IPS-20b (cell line): ENCODE results near the gene TAF1L.
"Not testable (repeated sequence)": the region's sequence is repeated elsewhere in the genome, so short reads cannot be mapped to it uniquely, and the experiment has no call there.

ENCODE experiments used
- H3K27ac ChIP-seq: one replicate; pipeline ENCODE4 v1.5.1; 2013; ENCODE audit warnings: low read length
- H3K27me3 ChIP-seq: 2 replicates; pipeline ENCODE4 v1.6.1; 2013; ENCODE audit warnings: mild to moderate bottlenecking, low read length, inconsistent platforms; ENCODE audit not compliant: insufficient read depth
- H3K36me3 ChIP-seq: 2 replicates; pipeline ENCODE4 v1.6.1; 2013; ENCODE audit warnings: low read depth, mild to moderate bottlenecking, inconsistent platforms, low read length, moderate library complexity; ENCODE audit not compliant: insufficient read depth
- H3K4me1 ChIP-seq: 2 replicates; pipeline ENCODE4 v1.6.1; 2013; ENCODE audit warnings: mild to moderate bottlenecking, control low read depth, inconsistent platforms, low read length, moderate library complexity; ENCODE audit not compliant: insufficient read depth
- H3K4me3 ChIP-seq: 2 replicates; pipeline ENCODE4 v1.5.1; 2013; ENCODE audit warnings: mild to moderate bottlenecking, low read length, inconsistent platforms
- H3K9ac ChIP-seq: 2 replicates; pipeline ENCODE4 v1.6.1; 2013; ENCODE audit warnings: low read depth, mild to moderate bottlenecking, inconsistent platforms, low read length, moderate library complexity
- H3K9me3 ChIP-seq: 2 replicates; pipeline ENCODE4 v1.6.1; 2013; ENCODE audit warnings: mild to moderate bottlenecking, low read depth, low read length, inconsistent platforms; ENCODE audit not compliant: insufficient read depth

The TAF1L gene, protein sequence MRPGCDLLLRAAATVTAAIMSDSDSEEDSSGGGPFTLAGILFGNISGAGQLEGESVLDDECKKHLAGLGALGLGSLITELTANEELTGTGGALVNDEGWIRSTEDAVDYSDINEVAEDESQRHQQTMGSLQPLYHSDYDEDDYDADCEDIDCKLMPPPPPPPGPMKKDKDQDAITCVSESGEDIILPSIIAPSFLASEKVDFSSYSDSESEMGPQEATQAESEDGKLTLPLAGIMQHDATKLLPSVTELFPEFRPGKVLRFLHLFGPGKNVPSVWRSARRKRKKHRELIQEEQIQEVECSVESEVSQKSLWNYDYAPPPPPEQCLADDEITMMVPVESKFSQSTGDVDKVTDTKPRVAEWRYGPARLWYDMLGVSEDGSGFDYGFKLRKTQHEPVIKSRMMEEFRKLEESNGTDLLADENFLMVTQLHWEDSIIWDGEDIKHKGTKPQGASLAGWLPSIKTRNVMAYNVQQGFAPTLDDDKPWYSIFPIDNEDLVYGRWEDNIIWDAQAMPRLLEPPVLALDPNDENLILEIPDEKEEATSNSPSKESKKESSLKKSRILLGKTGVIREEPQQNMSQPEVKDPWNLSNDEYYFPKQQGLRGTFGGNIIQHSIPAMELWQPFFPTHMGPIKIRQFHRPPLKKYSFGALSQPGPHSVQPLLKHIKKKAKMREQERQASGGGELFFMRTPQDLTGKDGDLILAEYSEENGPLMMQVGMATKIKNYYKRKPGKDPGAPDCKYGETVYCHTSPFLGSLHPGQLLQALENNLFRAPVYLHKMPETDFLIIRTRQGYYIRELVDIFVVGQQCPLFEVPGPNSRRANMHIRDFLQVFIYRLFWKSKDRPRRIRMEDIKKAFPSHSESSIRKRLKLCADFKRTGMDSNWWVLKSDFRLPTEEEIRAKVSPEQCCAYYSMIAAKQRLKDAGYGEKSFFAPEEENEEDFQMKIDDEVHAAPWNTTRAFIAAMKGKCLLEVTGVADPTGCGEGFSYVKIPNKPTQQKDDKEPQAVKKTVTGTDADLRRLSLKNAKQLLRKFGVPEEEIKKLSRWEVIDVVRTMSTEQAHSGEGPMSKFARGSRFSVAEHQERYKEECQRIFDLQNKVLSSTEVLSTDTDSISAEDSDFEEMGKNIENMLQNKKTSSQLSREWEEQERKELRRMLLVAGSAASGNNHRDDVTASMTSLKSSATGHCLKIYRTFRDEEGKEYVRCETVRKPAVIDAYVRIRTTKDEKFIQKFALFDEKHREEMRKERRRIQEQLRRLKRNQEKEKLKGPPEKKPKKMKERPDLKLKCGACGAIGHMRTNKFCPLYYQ (N-terminal part only)

DNA sequence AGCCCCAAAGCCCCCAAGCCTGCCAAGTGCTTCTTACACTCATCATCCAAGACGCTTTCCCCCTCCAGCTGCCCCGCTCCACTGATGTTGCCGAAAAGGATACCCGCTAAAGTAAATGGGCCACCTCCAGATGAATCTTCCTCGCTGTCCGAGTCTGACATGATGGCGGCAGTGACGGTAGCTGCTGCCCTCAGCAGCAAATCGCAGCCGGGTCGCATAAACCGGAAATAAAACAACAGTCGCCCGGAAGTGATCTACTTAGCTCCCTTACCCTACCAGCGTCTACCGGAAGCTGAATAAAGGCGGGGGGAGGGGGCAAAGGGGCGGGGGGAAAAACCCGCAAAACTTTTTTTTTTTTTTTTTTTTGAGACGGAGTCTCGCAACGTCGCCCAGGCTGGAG lies at the start of gene TAF1L:
TSS of gene TAF1L (minus strand) at position 308 of the 400 bp plus-strand sequence. CDS start at position 218, 90 bp downstream.
- Histone ChIP-seq H3K27me3 (no peaks in the 10 kb centered on the region), H3K4me3 (no peak within 1 kb of the TSS), H3K4me1 (no peaks in the 10 kb centered on the region)

DNA sequence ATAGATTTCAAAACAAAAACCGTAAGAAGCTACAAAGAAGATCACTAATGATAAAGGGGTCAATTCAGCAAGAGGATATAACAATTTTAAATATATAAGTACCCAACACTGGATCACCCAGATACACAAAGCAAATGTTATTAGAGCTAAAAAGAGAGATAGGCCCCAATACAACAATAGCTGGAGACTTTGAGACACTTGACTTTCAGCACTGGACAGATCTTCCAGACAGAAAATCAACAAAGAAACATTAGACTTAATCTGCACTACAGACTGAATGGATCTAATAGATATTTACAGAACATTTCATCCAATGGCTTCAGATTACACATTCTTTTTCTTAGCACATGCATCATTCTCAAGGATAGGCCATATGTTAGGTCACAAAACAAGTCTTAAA lies 46.3 kb upstream of the TAF1L start:
- Histone ChIP-seq H3K36me3 (no peaks in the 10 kb centered on the region), H3K4me1 (no peaks in the 10 kb centered on the region), H3K27me3 (no peaks in the 10 kb centered on the region), H3K4me3 (no peak overlapping the region), H3K9me3 (peaks cover 38% of the 10 kb centered on the region), H3K27ac (no peak overlapping the region), H3K9ac (no peak overlapping the region)

More for the DNA sequence above, at the start of gene TAF1L:
- no peaks in the 10 kb centered on the region for H3K9me3 ChIP-seq
- H3K9ac ChIP-seq: no peak within 1 kb of the TSS
- no peaks in the 10 kb centered on the region for H3K36me3 ChIP-seq
- no peak within 1 kb of the TSS for H3K27ac ChIP-seq

DNA sequence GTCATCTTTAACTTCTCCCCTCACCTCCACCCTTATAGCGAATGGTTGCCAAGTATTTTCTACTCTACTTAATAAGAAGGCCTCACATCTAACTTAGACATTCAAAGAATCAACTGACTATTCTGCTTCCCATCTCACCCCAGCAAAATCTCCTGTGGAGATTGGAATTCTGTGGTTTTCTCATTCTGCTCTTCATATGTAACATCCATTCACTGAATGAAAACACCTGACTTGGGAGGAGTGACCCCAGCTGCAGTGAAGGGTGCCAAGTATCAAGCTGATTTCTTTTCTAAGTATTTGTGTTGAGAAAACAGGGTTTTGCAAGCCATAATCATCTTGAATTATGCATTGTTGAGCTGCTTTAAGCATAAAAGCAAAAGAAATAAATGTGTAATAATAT lies 42.5 kb upstream of the TAF1L start:
- Histone ChIP-seq H3K4me3 (no peak overlapping the region), H3K9me3 (peaks cover 16% of the 10 kb centered on the region), H3K27me3 (no peaks in the 10 kb centered on the region), H3K27ac (no peak overlapping the region), H3K36me3 (no peaks in the 10 kb centered on the region), H3K9ac (no peak overlapping the region), H3K4me1 (no peaks in the 10 kb centered on the region)

DNA sequence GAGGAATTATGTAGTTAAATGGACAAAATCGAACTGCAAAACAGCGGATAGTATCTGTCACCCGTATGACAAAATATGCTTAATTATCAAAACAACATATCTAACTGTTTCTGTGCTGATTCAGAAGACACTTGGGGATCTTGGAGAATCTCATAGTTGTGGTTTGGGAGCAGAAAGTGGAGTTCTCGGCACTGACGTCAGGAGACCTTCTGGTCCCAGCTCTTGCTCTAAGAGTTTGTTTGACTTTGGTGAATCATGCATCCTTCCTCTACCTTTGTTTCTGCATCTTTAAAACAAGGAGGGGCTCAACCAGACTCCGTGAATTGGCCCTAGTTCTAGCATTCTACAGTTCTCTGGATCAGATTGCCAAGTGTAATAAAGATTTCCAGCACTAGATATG lies 37.0 kb upstream of the TAF1L start:
- H3K4me1 ChIP-seq: no peaks in the 10 kb centered on the region
- H3K4me3 ChIP-seq: no peak overlapping the region
- H3K9ac ChIP-seq: no peak overlapping the region
- H3K27me3 ChIP-seq: no peaks in the 10 kb centered on the region
- no peaks in the 10 kb centered on the region for H3K9me3 ChIP-seq
- H3K27ac ChIP-seq: no peak overlapping the region
- no peaks in the 10 kb centered on the region for H3K36me3 ChIP-seq

DNA sequence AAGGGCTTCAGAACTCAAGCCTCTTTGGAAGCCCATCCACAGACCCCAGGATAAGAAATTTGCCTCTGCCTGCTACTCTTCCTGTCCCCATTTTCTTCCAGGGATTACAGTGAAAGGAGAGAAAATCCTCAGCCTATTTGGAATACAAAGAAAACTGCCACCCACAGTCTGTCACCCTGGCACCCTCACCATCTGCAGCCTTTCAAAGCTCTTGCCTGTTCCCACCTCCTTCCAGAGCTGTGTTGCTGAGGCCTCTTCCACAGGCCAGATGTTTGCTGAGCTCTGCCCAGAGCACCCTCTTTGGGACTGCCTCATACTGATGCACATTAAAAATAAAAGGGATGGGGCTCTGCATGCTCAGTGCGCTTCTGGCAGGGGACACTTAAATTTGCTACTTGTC lies 35.9 kb upstream of the TAF1L start:
- H3K27me3 ChIP-seq: no peaks in the 10 kb centered on the region
- H3K27ac ChIP-seq: no peak overlapping the region
- no peak overlapping the region for H3K4me3 ChIP-seq
- no peaks in the 10 kb centered on the region for H3K9me3 ChIP-seq
- H3K9ac ChIP-seq: no peak overlapping the region
- H3K36me3 ChIP-seq: no peaks in the 10 kb centered on the region
- no peaks in the 10 kb centered on the region for H3K4me1 ChIP-seq

DNA sequence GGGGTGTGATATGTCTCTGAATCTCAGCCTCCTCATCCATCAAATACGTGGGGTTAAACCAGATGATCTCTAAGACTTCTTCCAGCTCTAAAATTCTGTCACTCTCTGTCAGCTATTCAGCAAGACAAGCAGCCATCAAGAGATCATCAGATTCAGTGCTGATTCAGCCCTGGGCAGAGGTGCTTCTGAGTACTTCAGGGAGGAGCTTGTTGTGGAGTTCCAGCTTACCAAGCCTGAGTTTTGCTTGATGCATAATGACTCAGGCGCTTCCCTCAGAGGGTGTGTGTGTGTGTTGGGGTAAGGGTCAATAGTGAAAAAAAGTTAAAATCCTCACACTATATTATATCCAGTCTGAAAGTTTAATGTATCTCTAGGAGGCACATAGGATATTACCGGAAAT lies 29.6 kb upstream of the TAF1L start:
- H3K9me3 ChIP-seq: peaks cover 7% of the 10 kb centered on the region; the same call in 1 of the 2 replicates
- H3K27ac ChIP-seq: no peak overlapping the region
- H3K4me3 ChIP-seq: no peak overlapping the region

DNA sequence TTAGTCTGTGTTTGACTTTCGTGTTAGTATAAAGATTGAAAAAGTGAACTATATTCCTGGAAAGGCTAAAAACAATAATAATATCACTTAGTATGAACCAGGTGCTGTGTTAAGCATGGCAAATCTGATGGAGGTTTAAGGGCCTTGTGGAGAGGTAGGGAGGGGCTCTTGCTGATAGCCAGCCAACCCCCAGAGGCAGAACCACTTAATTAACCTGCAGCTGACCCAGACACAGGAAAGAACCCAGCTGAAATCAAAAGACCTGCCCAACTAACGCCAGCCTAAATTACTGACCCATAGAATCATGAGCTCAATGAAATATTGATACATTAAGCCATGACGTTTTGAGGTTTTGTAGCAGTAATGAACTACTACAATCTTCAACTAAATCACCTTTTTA lies 28.3 kb upstream of the TAF1L start:
- H3K9me3 ChIP-seq: peaks cover 8% of the 10 kb centered on the region; the same call in 1 of the 2 replicates
- H3K27me3 ChIP-seq: no peaks in the 10 kb centered on the region
- no peak overlapping the region for H3K27ac ChIP-seq
- H3K9ac ChIP-seq: no peak overlapping the region
- no peak overlapping the region for H3K4me3 ChIP-seq
- no peaks in the 10 kb centered on the region for H3K4me1 ChIP-seq
- no peaks in the 10 kb centered on the region for H3K36me3 ChIP-seq

More for the DNA sequence above, 29.6 kb upstream of the TAF1L start:
- Histone ChIP-seq H3K4me1 (no peaks in the 10 kb centered on the region), H3K36me3 (no peaks in the 10 kb centered on the region), H3K27me3 (no peaks in the 10 kb centered on the region), H3K9ac (no peak overlapping the region)

DNA sequence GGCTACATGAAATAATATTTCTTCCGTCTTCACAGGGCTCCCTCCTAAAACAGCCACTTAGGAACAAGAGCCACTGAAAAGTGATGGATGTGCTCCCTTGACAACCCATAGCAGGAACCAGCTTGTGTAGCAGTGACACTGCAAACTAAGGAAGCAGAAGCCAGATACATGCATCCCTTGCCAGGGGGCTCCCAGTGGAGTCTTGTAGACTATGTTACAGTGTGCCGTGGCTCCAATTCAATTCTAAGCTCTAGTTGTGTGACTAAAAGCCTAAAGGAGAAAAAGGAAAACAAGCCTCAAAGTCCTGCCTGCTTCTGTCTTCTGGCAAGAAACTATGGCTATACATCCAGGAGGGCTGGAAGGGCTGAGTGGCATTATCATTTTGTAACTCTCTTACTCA lies 12.2 kb upstream of the TAF1L start:
- Histone ChIP-seq H3K27me3 (no peaks in the 10 kb centered on the region), H3K36me3 (no peaks in the 10 kb centered on the region)

DNA sequence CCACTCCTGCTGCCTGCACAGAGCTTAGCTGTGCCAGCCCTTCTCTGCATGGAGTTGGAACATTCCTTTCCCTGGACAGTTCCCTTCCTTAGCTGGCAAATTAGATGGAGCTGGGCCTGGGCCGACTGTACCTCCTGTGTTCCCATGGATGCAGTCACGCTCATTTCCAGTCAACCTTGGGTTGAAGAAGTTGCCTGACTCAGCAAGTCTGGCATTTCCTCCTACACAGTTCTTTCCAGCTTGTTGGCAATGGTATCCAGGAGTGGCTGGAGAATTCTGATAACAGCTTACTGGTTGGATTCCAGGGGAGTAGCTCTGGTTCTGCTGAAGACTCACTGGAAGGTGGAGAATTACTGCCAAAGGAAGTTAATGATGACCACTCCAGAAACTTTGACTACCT lies 9.2 kb upstream of the TAF1L start:
- H3K9ac ChIP-seq: no peak overlapping the region
- no peaks in the 10 kb centered on the region for H3K27me3 ChIP-seq
- H3K36me3 ChIP-seq: no peaks in the 10 kb centered on the region
- H3K27ac ChIP-seq: no peak overlapping the region
- no peaks in the 10 kb centered on the region for H3K4me1 ChIP-seq
- H3K9me3 ChIP-seq: no peaks in the 10 kb centered on the region
- no peak overlapping the region for H3K4me3 ChIP-seq

More for the DNA sequence above, 12.2 kb upstream of the TAF1L start:
- Histone ChIP-seq H3K9ac (no peak overlapping the region), H3K4me1 (no peaks in the 10 kb centered on the region), H3K4me3 (no peak overlapping the region), H3K27ac (no peak overlapping the region), H3K9me3 (no peaks in the 10 kb centered on the region)

DNA sequence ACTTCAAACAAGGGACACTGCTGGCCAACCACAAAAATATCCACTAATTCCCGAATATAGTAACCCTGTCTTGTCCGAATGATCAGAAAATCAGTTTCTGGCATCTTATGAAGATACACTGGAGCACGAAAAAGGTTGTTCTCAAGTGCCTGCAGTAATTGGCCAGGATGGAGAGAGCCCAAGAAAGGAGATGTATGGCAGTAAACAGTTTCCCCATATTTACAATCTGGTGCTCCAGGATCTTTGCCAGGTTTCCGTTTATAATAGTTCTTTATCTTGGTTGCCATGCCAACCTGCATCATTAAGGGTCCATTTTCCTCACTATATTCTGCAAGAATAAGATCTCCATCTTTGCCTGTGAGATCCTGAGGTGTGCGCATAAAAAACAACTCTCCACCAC lies 2.3 kb downstream of the TAF1L start:
- not testable (repeated sequence) for H3K9ac ChIP-seq, H3K27me3 ChIP-seq, H3K36me3 ChIP-seq

DNA sequence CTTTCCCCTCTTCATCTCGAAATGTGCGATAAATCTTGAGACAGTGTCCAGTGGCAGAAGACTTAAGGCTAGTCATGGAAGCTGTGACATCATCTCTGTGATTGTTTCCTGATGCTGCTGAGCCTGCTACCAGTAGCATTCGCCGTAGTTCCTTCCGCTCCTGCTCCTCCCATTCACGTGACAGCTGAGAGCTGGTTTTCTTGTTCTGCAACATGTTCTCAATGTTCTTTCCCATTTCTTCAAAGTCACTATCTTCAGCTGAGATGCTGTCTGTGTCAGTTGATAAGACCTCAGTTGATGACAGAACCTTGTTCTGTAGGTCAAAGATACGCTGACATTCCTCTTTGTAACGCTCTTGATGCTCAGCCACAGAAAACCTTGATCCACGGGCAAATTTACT lies 3.5 kb downstream of the TAF1L start:
- H3K9me3 ChIP-seq: no peaks in the 10 kb centered on the region
- no peaks in the 10 kb centered on the region for H3K27me3 ChIP-seq
- no peaks in the 10 kb centered on the region for H3K36me3 ChIP-seq
- H3K9ac ChIP-seq: no peak overlapping the region
- H3K4me1 ChIP-seq: no peaks in the 10 kb centered on the region; the same call in 1 of the 2 replicates
- H3K27ac ChIP-seq: no peak overlapping the region
- no peak overlapping the region for H3K4me3 ChIP-seq

More for the DNA sequence above, 2.3 kb downstream of the TAF1L start:
- H3K4me3 ChIP-seq, H3K9me3 ChIP-seq, H3K4me1 ChIP-seq, H3K27ac ChIP-seq: not testable (repeated sequence)
